ENCODE data around the gene C5orf24.

C5orf24 gene

DNA sequence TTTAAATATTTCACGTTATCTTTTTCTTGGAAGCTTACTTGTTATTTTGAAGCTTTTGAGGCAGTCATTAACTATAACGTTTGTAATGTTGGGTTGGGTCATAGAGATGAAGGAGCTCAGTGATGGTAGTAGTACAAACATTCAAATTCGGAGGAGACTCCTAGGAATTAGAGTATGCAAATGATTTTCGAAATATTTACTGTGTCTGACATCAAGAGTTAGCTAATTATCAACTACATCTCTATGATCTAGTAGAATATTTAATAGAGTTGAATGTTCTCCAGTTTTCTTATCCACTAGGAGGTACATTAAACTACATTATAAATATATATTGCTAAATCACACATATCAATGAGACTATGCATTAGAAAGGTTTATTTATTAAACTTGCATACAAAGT, 28.8 kb upstream of the C5orf24 start:
- H3K9me3 ChIP-seq, result no peaks in the 10 kb centered on the region
- no peaks in the 10 kb centered on the region for H3K27me3 ChIP-seq
- no peak overlapping the region for H3K4me3 ChIP-seq
- TF ChIP-seq, protein P1, sequence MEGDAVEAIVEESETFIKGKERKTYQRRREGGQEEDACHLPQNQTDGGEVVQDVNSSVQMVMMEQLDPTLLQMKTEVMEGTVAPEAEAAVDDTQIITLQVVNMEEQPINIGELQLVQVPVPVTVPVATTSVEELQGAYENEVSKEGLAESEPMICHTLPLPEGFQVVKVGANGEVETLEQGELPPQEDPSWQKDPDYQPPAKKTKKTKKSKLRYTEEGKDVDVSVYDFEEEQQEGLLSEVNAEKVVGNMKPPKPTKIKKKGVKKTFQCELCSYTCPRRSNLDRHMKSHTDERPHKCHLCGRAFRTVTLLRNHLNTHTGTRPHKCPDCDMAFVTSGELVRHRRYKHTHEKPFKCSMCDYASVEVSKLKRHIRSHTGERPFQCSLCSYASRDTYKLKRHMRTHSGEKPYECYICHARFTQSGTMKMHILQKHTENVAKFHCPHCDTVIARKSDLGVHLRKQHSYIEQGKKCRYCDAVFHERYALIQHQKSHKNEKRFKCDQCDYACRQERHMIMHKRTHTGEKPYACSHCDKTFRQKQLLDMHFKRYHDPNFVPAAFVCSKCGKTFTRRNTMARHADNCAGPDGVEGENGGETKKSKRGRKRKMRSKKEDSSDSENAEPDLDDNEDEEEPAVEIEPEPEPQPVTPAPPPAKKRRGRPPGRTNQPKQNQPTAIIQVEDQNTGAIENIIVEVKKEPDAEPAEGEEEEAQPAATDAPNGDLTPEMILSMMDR (IDR thresholded peaks at IDR 0.05), result no peak
- H3K27ac ChIP-seq, result no peak overlapping the region
- intact Hi-C loops (cut with DNase I; ENCODE audit: low total_unique reads), result no loop called here
- no peak for DNase-seq
- no peaks in the 10 kb centered on the region for H3K4me1 ChIP-seq
- H3K36me3 ChIP-seq, result peaks cover 77 to 91% (median 78%) of the 10 kb centered on the region in 3 donors

- H3K36me3 ChIP-seq, result peaks cover 68 to 90% (median 73%) of the 10 kb centered on the region in 3 donors
- TF ChIP-seq, protein P1 (IDR thresholded peaks at IDR 0.05), result no peak
- no peaks in the 10 kb centered on the region for H3K27me3 ChIP-seq
- H3K4me1 ChIP-seq, result no peaks in the 10 kb centered on the region
- no peak overlapping the region for H3K4me3 ChIP-seq
- H3K27ac ChIP-seq, result no peak overlapping the region
- no peaks in the 10 kb centered on the region for H3K9me3 ChIP-seq
- no peak for DNase-seq
- intact Hi-C loops (cut with DNase I; ENCODE audit: low total_unique reads), result no loop called here
These were observed 27.0 kb upstream of the C5orf24 start for GRCh38 chr5:134818776-134819175.

DNA sequence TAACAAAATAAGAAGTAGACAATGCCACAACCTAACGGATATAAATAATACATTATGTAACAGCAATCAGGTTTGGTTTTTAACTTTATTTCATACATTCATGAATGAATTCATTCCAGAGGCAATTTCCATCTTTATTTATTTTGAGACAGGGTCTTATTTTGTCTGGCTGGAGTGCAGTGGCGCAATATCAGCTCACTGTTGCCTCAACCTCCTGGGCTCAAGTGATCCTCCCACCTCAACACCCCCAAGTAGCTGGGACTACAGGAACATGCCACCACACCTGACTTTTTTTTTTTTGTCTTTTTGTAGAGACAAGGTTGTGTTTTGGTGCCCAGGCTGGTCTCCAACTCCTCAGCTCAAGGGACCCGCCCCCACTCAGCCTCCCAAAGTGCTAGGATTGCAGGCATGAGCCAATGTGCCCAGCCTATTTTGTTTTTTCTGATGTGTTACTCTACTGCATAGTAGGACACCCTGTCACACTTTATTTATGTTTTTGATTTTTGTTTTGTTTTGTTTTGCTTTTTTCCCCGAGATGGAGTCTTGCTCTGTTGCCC, 26.3 kb upstream of the C5orf24 start:
- no peak overlapping the region for H3K4me3 ChIP-seq
- peaks cover 70 to 95% (median 73%) of the 10 kb centered on the region in 3 donors for H3K36me3 ChIP-seq
- H3K4me1 ChIP-seq, result no peaks in the 10 kb centered on the region
- no peaks in the 10 kb centered on the region for H3K9me3 ChIP-seq
- intact Hi-C loops (cut with DNase I; ENCODE audit: low total_unique reads), result no loop called here
- DNase-seq, result no peak
- H3K27ac ChIP-seq, result no peak overlapping the region
- no peaks in the 10 kb centered on the region for H3K27me3 ChIP-seq
- TF ChIP-seq, protein P1 (IDR thresholded peaks at IDR 0.05), result no peak

- Histone ChIP-seq H3K27me3 (no peaks in the 10 kb centered on the region), H3K4me3 (no peak overlapping the region), H3K9me3 (no peaks in the 10 kb centered on the region), H3K36me3 (peaks cover 66 to 88% (median 74%) of the 10 kb centered on the region in 3 donors), H3K27ac (no peak overlapping the region), H3K4me1 (no peaks in the 10 kb centered on the region)
- intact Hi-C loops (cut with DNase I; ENCODE audit: low total_unique reads), result no loop called here
- TF ChIP-seq, protein P1 (IDR thresholded peaks at IDR 0.05), result no peak
- no peak for DNase-seq
These were observed 23.9 kb upstream of the C5orf24 start for GRCh38 chr5:134821841-134822240.

- intact Hi-C loops (cut with DNase I; ENCODE audit: low total_unique reads), result no loop called here
- TF ChIP-seq, protein P1 (IDR thresholded peaks at IDR 0.05), result no peak
- peaks cover 65 to 85% (median 72%) of the 10 kb centered on the region in 3 donors for H3K36me3 ChIP-seq
- no peak overlapping the region for H3K4me3 ChIP-seq
- DNase-seq, result no peak
- no peaks in the 10 kb centered on the region for H3K9me3 ChIP-seq
- H3K27me3 ChIP-seq, result no peaks in the 10 kb centered on the region
- H3K27ac ChIP-seq, result no peak overlapping the region
- no peaks in the 10 kb centered on the region for H3K4me1 ChIP-seq
These were observed 21.1 kb upstream of the C5orf24 start for GRCh38 chr5:134824681-134825080.

DNA sequence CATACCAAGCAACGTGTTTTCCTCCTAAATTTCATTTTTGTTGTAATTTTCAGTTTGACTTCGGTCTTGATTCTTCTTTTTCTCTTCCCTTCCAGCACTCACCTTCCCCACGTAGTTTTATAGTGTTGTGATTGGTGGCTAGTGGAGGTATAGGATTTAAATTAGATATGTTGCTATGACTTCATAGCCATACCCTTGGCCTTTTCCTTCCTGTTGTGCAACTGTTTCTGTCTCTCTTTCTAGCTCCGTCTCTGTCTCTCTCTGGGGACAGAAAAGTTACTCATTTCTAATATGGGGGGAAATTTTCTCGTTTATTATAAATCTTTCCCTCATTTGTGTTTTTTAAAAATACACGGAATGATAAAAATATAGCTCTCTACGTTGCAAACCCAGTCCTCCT, 20.6 kb upstream of the C5orf24 start:
- Histone ChIP-seq H3K27me3 (no peaks in the 10 kb centered on the region), H3K36me3 (peaks cover 60 to 79% (median 67%) of the 10 kb centered on the region in 3 donors), H3K4me1 (no peaks in the 10 kb centered on the region), H3K27ac (no peak overlapping the region), H3K9me3 (no peaks in the 10 kb centered on the region), H3K4me3 (no peak overlapping the region)
- intact Hi-C loops (cut with DNase I; ENCODE audit: low total_unique reads), result no loop called here
- DNase-seq, result no peak
- TF ChIP-seq, protein P1 (IDR thresholded peaks at IDR 0.05), result no peak

Measured in tibial artery (tissue), 4 donors.